GM21381 (cell line): Measurements from ENCODE around the gene CACNA2D3.

Experiments
- ATAC-seq: cut with Tn5 transposase; IDR thresholded peaks from one replicate; pipeline ENCODE4 v1.9.1; 2021; ENCODE audit warnings: mild to moderate bottlenecking, moderate library complexity; ENCODE audit not compliant: unreplicated experiment

The CACNA2D3 gene

GRCh38 chr3:55009372-55009771 lies 887.0 kb downstream of the CACNA2D3 start:
- no peak for ATAC-seq

- no peak for ATAC-seq
Measured at GRCh38 chr3:55012091-55012490, 889.7 kb downstream of the CACNA2D3 start.

- ATAC-seq: no peak
Measured at GRCh38 chr3:55013145-55013925, 891.0 kb downstream of the CACNA2D3 start.

GRCh38 chr3:55014081-55014480 lies 891.7 kb downstream of the CACNA2D3 start:
- ATAC-seq: no peak

GRCh38 chr3:55014906-55015305 lies 892.6 kb downstream of the CACNA2D3 start:
- ATAC-seq: no peak

- ATAC-seq: no peak
Measured at GRCh38 chr3:55017876-55018275, 895.5 kb downstream of the CACNA2D3 start.

GRCh38 chr3:55030938-55031337 lies 908.6 kb downstream of the CACNA2D3 start:
- no peak for ATAC-seq

- no peak for ATAC-seq
Measured at GRCh38 chr3:55036883-55037577, 914.7 kb downstream of the CACNA2D3 start.

GRCh38 chr3:55042591-55042990 lies 920.2 kb downstream of the CACNA2D3 start:
- ATAC-seq: no peak

- ATAC-seq: no peak
Measured at GRCh38 chr3:55044486-55044885, 922.1 kb downstream of the CACNA2D3 start.

- ATAC-seq: no peak
Measured at GRCh38 chr3:55059027-55059629, 936.8 kb downstream of the CACNA2D3 start.

- ATAC-seq: no peak
Measured at GRCh38 chr3:55060896-55061719, 938.8 kb downstream of the CACNA2D3 start.

GRCh38 chr3:55061720-55062034 lies 939.3 kb downstream of the CACNA2D3 start:
- no peak for ATAC-seq

GRCh38 chr3:55064164-55064563 lies 941.8 kb downstream of the CACNA2D3 start:
- no peak for ATAC-seq

GRCh38 chr3:55065331-55065730 lies 943.0 kb downstream of the CACNA2D3 start:
- no peak for ATAC-seq

- no peak for ATAC-seq
Measured at GRCh38 chr3:55066551-55067047, 944.2 kb downstream of the CACNA2D3 start.

- no peak for ATAC-seq
Measured at GRCh38 chr3:55069950-55070349, 947.6 kb downstream of the CACNA2D3 start.

GRCh38 chr3:55074796-55075195 lies 952.4 kb downstream of the CACNA2D3 start:
- no peak for ATAC-seq

- no peak for ATAC-seq
Measured at GRCh38 chr3:55075846-55076245, 953.5 kb downstream of the CACNA2D3 start.

- ATAC-seq: no peak
Measured at GRCh38 chr3:55077726-55078125, 955.4 kb downstream of the CACNA2D3 start.

GRCh38 chr3:55078876-55079275 lies 956.5 kb downstream of the CACNA2D3 start:
- no peak for ATAC-seq
